H9 (cell line): ENCODE results near the gene RILPL1. TPM values are rescaled to one million over a fixed set of nuclear protein-coding genes. Genes with fewer than 3 reads are reported as not detected.

ENCODE experiments used
- DNase-seq: peaks from one replicate; pipeline ENCODE4 v3.0.0-alpha.2; 2017
- H2AFZ ChIP-seq: one replicate; pipeline ENCODE4 v1.6.1; 2013; ENCODE audit warnings: mild to moderate bottlenecking, low read length, control low read depth, moderate library complexity
- H2AK5ac ChIP-seq: 2 replicates; pipeline ENCODE4 v1.6.1; 2013; ENCODE audit warnings: low read length, control low read depth, mixed read lengths; ENCODE audit not compliant: insufficient read length
- H2BK120ac ChIP-seq: one replicate; pipeline ENCODE4 v1.6.1; 2013; ENCODE audit warnings: low read depth, mild to moderate bottlenecking, low read length, control low read depth, inconsistent platforms; ENCODE audit not compliant: poor library complexity, severe bottlenecking
- H2BK12ac ChIP-seq: 2 replicates; pipeline ENCODE4 v1.6.1; 2013; ENCODE audit warnings: low read length, control low read depth, mixed read lengths, low read depth; ENCODE audit not compliant: insufficient read length
- H2BK15ac ChIP-seq: 2 replicates; pipeline ENCODE4 v1.6.1; 2013; ENCODE audit warnings: low read depth, low read length, control low read depth
- H2BK20ac ChIP-seq: one replicate; pipeline ENCODE4 v1.6.1; 2013; ENCODE audit warnings: low read depth, mild to moderate bottlenecking, low read length, control low read depth, inconsistent platforms; ENCODE audit not compliant: poor library complexity, severe bottlenecking
- H2BK5ac ChIP-seq: 2 replicates; pipeline ENCODE4 v1.6.1; 2013; ENCODE audit warnings: low read length, control low read depth, mixed read lengths; ENCODE audit not compliant: insufficient read length
- H3K14ac ChIP-seq: 2 replicates; pipeline ENCODE4 v1.6.1; 2013; ENCODE audit warnings: low read length, control low read depth; ENCODE audit not compliant: insufficient read depth
- H3K18ac ChIP-seq: 2 replicates; pipeline ENCODE4 v1.6.1; 2013; ENCODE audit warnings: low read depth, mild to moderate bottlenecking, mixed read lengths, low read length, control low read depth; ENCODE audit not compliant: insufficient read length
- H3K23ac ChIP-seq: 2 replicates; pipeline ENCODE4 v1.6.1; 2013; ENCODE audit warnings: low read length, control low read depth, mixed read lengths, low read depth; ENCODE audit not compliant: insufficient read length
- H3K23me2 ChIP-seq: 2 replicates; pipeline ENCODE4 v1.6.1; 2013; ENCODE audit warnings: low read depth, mild to moderate bottlenecking, mixed read lengths, low read length, control low read depth; ENCODE audit not compliant: insufficient read length, poor library complexity, severe bottlenecking
- H3K27ac ChIP-seq: 2 replicates; pipeline ENCODE4 v1.5.1; 2013; ENCODE audit warnings: low read length, control low read depth, mixed read lengths, low read depth; ENCODE audit not compliant: insufficient read length
- H3K27me3 ChIP-seq: 2 replicates; pipeline ENCODE4 v1.6.1; 2013; ENCODE audit warnings: low read length, control low read depth, inconsistent platforms; ENCODE audit not compliant: insufficient read depth
- H3K4ac ChIP-seq: 2 replicates; pipeline ENCODE4 v1.6.1; 2013; ENCODE audit warnings: low read depth, mild to moderate bottlenecking, control low read depth, inconsistent platforms, low read length, moderate library complexity
- H3K4me1 ChIP-seq: 2 replicates; pipeline ENCODE4 v1.6.1; 2013; ENCODE audit warnings: low read length, control low read depth, inconsistent platforms; ENCODE audit not compliant: insufficient read depth
- H3K4me2 ChIP-seq: 2 replicates; pipeline ENCODE4 v1.6.1; 2013; ENCODE audit warnings: low read length, control low read depth, mixed read lengths; ENCODE audit not compliant: insufficient read length, insufficient read depth
- H3K56ac ChIP-seq: 2 replicates; pipeline ENCODE4 v1.6.1; 2013; ENCODE audit warnings: low read depth, mild to moderate bottlenecking, mixed read lengths, low read length, control low read depth; ENCODE audit not compliant: insufficient read length
- H3K79me1 ChIP-seq: 2 replicates; pipeline ENCODE4 v1.6.1; 2013; ENCODE audit warnings: low read depth, mild to moderate bottlenecking, moderate library complexity, low read length, control low read depth, inconsistent platforms; ENCODE audit not compliant: insufficient read depth, poor library complexity, severe bottlenecking
- H3K79me2 ChIP-seq: 2 replicates; pipeline ENCODE4 v1.6.1; 2013; ENCODE audit warnings: low read length, control low read depth, inconsistent platforms; ENCODE audit not compliant: insufficient read depth
- H3K9ac ChIP-seq: 2 replicates; pipeline ENCODE4 v1.6.1; 2013; ENCODE audit warnings: low read length, control low read depth, mixed read lengths; ENCODE audit not compliant: insufficient read length; ENCODE audit errors: extremely low read depth
- H3K9me3 ChIP-seq: one replicate; pipeline ENCODE4 v1.6.1; 2013; ENCODE audit warnings: low read depth, low read length, inconsistent platforms; ENCODE audit not compliant: control insufficient read depth
- H3T11ph ChIP-seq: one replicate; pipeline ENCODE4 v1.6.1; 2013; ENCODE audit warnings: mild to moderate bottlenecking, low read length, control low read depth, inconsistent platforms
- H4K20me1 ChIP-seq: one replicate; pipeline ENCODE4 v1.6.1; 2013; ENCODE audit not compliant: control insufficient read depth, insufficient read length, insufficient read depth
- H4K5ac ChIP-seq: 2 replicates; pipeline ENCODE4 v1.6.1; 2013; ENCODE audit warnings: low read depth, mild to moderate bottlenecking, mixed read lengths, low read length, control low read depth; ENCODE audit not compliant: insufficient read length
- H4K8ac ChIP-seq: replicated peaks from 2 replicates; pipeline ENCODE4 v1.6.1; 2013; ENCODE audit warnings: low read length, control low read depth, mixed read lengths, low read depth; ENCODE audit not compliant: insufficient read length
- H4K91ac ChIP-seq: 2 replicates; pipeline ENCODE4 v1.6.1; 2013; ENCODE audit warnings: low read depth, mild to moderate bottlenecking, moderate library complexity, mixed read lengths, low read length, control low read depth; ENCODE audit not compliant: insufficient read length
- H3K27ac Mint-ChIP-seq, 3 experiments: 2 replicates in 2 of 3; 3 replicates in 1 of 3; pipeline ENCODE4 v1.8.0; 2020 to 2021; ENCODE audit warnings: mixed read lengths in 3 of 3, mild to moderate bottlenecking in 1 of 3, moderate library complexity in 1 of 3
- H3K27me3 Mint-ChIP-seq: 2 replicates; pipeline ENCODE4 v1.8.0; 2021; ENCODE audit warnings: low read depth, mild to moderate bottlenecking, moderate library complexity, mixed read lengths
- H3K36me3 Mint-ChIP-seq, 3 experiments: 2 replicates in 2 of 3; 3 replicates in 1 of 3; pipeline ENCODE4 v1.8.0; 2020 to 2021; ENCODE audit warnings: low read depth in 3 of 3, mixed read lengths in 3 of 3; ENCODE audit not compliant: insufficient read depth in 1 of 3
- H3K4me1 Mint-ChIP-seq, 2 experiments: 2 replicates each; pipeline ENCODE4 v1.8.0; 2020; ENCODE audit warnings: mixed read lengths in 2 of 2
- H3K4me3 Mint-ChIP-seq, 2 experiments: 2 replicates in 1 of 2; 3 replicates in 1 of 2; pipeline ENCODE4 v1.8.0; 2020 to 2021; ENCODE audit warnings: mild to moderate bottlenecking in 2 of 2, mixed read lengths in 2 of 2, moderate library complexity in 1 of 2
- H3K9me3 Mint-ChIP-seq, 2 experiments: 2 replicates in 1 of 2; 3 replicates in 1 of 2; pipeline ENCODE4 v1.8.0; 2020; ENCODE audit warnings: mild to moderate bottlenecking in 2 of 2, mixed read lengths in 2 of 2, moderate library complexity in 1 of 2
- WGBS: extraction: QIAGEN DNeasy Blood & Tissue Kit; methylation state at CpG from one replicate; pipeline ENCODE4 v1.1.7; 2013; ENCODE audit warnings: missing lambda C conversion rate, low lambda C conversion rate, mixed read lengths; ENCODE audit not compliant: insufficient read length; ENCODE audit errors: extremely low coverage; 5-methylcytosine and 5-hydroxymethylcytosine counted together
- total RNA-seq: library from RNA; stranded (reverse); gene quantifications from 2 replicates; pipeline ENCODE4 v1.2.1, GENCODE V29; 2021
- TF ChIP-seq, protein P1 (sequence below): fragments of 200-600 bp; sonication (generic); conservative IDR thresholded peaks from 3 replicates; pipeline ENCODE4 v1.8.0; 2021; ENCODE audit warnings: antibody characterized with exemption, mild to moderate bottlenecking

RILPL1 gene
- total RNA-seq, 1 experiment from 2014 or later = 8.1 TPM

DNA sequence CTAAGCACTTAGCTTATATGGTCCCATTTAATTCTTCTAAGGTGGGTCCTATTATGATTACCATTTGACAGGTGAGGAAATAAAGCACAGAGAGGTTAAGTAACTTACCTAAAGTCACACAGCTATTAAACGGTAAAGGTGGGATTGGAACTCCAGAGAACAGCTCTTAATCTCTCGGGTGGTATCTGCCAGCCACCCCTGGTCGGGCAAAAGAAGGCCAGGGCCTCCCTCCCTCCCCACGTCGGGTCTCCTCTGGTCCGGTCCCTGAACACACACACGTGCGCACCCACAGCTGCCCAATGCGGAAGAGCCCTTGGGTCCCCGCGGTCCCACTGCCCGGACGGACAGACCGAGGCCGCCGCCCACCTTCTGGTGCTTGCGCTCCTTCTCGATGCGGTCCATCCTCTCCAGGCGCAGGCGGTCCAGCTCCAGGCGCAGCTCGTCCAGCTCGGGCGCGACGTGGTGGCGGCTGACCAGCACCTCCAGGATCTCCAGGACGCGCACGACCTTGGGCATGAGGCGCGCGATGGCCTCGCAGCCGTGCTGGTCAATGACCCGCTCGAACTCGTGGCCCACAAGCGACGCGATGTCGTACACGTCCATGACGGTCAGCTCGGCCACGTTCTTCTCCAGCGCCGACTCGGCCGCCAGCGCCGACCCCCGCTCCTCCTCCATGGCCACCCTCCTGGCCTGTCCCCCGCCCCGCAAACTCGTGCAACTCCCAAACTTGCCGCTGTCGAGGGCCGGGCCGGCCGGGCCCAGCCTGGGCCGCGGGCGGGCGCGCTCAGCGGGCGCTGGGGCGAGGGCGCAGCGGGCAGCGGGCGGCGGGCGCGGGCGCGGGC is 490 bp downstream of the RILPL1 start:
- no peak overlapping the region for H4K8ac ChIP-seq
- DNase-seq = peak; percentile 66
- no peak overlapping the region for H4K91ac ChIP-seq
- no peaks in the 10 kb centered on the region for H3K79me2 ChIP-seq
- H2BK15ac ChIP-seq = no peak overlapping the region
- H3K56ac ChIP-seq = no peak overlapping the region
- TF ChIP-seq, protein P1, sequence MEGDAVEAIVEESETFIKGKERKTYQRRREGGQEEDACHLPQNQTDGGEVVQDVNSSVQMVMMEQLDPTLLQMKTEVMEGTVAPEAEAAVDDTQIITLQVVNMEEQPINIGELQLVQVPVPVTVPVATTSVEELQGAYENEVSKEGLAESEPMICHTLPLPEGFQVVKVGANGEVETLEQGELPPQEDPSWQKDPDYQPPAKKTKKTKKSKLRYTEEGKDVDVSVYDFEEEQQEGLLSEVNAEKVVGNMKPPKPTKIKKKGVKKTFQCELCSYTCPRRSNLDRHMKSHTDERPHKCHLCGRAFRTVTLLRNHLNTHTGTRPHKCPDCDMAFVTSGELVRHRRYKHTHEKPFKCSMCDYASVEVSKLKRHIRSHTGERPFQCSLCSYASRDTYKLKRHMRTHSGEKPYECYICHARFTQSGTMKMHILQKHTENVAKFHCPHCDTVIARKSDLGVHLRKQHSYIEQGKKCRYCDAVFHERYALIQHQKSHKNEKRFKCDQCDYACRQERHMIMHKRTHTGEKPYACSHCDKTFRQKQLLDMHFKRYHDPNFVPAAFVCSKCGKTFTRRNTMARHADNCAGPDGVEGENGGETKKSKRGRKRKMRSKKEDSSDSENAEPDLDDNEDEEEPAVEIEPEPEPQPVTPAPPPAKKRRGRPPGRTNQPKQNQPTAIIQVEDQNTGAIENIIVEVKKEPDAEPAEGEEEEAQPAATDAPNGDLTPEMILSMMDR = no peak
- Mint-ChIP-seq H3K4me1 (peaks cover 4 to 12% of the 10 kb centered on the region in 2 experiments), H3K4me3 (peak overlapping the region; percentile 77 to 88), H3K9me3 (no peaks in the 10 kb centered on the region; a peak in 1 of 5 replicates), H3K27me3 (peaks cover 37% of the 10 kb centered on the region), H3K36me3 (peaks cover 6 to 13% (median 11%) of the 10 kb centered on the region in 3 experiments; a peak in 6 of 7 replicates), H3K27ac (peak overlapping the region in 1 of 3 experiments; percentile 85; a peak in 2 of 7 replicates)
- H3K23ac ChIP-seq = no peak overlapping the region
- H3K27ac ChIP-seq = no peak overlapping the region
- peak overlapping the region; percentile 54 for H3K4me2 ChIP-seq
- no peaks in the 10 kb centered on the region for H3K27me3 ChIP-seq
- H3K9ac ChIP-seq = peak overlapping the region; percentile 33
- no peak overlapping the region for H2AFZ ChIP-seq
- no peak overlapping the region for H2AK5ac ChIP-seq
- H2BK5ac ChIP-seq = no peak overlapping the region
- H3K18ac ChIP-seq = peak overlapping the region; percentile 55
- no peaks in the 10 kb centered on the region for H4K20me1 ChIP-seq
- WGBS = no CpG with 5 or more reads among the region's 79 CpGs
- H3K9me3 ChIP-seq = no peaks in the 10 kb centered on the region
- no peak overlapping the region for H2BK120ac ChIP-seq
- H3K14ac ChIP-seq = peak overlapping the region; percentile 41
- peaks cover 4% of the 10 kb centered on the region for H3K23me2 ChIP-seq
- no peaks in the 10 kb centered on the region for H3K4me1 ChIP-seq
- no peaks in the 10 kb centered on the region for H3K79me1 ChIP-seq
- H4K5ac ChIP-seq = no peak overlapping the region
- H2BK12ac ChIP-seq = no peak overlapping the region
- H3K4ac ChIP-seq = no peak overlapping the region
- H2BK20ac ChIP-seq = no peak overlapping the region
- H3T11ph ChIP-seq = no peak overlapping the region
